GM18499 (cell line): ENCODE measurements around the gene AMOT.

Experiments used
- ATAC-seq: cut with Tn5 transposase; IDR thresholded peaks from one replicate; pipeline ENCODE4 v1.9.1; 2021; ENCODE audit warnings: moderate number of reproducible peaks; ENCODE audit not compliant: insufficient read depth, unreplicated experiment

AMOT gene

DNA sequence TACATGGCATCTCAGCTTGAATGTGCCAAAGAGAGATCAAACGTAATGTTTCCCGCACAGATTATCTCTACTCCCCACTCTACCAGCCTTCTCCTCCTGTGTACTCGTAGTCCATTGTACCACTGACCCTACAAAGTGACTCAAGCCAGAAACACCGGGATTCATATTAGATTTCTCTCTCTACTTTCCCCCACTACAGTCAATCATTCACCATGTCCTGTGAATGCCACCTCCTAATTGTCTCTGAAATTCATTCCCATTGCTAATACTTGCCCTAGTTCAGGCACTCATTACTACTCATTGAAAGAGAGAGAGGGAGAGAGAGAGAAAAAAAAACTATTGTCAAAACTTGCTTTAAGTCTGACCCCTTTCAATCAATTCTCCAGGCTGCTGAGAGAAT, 82.7 kb downstream of the AMOT start:
- ATAC-seq = no peak

DNA sequence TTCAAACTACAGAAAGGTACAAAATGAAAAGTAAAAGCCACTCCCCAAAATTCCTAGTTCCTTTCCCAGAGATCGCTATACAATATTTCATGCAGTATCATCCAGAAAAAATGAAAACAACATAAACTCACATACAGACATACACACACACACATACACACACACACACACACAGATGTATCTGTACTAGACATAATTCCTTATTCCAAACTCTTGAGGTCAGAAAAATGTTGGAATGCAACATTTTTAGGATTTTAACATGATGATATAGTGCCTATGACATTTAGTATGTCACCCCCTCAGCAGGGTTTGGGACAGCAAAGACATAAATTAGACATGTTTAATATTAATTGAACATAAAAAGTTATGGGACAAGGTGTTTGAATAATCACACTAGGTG, 87.5 kb downstream of the AMOT start:
- ATAC-seq = no peak

DNA sequence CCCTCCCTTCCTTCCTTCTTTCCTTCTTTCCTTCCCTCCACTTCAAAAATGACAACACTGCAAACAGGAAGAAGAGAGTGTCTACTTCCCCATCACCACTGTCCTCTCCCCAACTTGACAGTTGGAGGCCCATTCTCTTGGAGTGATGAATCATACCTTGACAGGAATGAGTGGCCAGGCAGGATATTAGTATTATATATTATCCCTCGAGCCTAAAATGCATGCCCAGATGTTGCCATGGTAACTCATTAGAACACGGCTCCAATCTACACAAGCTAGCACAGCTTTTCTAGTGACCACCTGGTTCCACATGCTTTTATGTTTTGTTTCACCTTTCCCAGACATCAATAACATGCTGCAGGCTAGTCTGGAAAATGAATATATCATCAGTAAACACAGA, 89.6 kb downstream of the AMOT start:
- ATAC-seq = no peak

DNA sequence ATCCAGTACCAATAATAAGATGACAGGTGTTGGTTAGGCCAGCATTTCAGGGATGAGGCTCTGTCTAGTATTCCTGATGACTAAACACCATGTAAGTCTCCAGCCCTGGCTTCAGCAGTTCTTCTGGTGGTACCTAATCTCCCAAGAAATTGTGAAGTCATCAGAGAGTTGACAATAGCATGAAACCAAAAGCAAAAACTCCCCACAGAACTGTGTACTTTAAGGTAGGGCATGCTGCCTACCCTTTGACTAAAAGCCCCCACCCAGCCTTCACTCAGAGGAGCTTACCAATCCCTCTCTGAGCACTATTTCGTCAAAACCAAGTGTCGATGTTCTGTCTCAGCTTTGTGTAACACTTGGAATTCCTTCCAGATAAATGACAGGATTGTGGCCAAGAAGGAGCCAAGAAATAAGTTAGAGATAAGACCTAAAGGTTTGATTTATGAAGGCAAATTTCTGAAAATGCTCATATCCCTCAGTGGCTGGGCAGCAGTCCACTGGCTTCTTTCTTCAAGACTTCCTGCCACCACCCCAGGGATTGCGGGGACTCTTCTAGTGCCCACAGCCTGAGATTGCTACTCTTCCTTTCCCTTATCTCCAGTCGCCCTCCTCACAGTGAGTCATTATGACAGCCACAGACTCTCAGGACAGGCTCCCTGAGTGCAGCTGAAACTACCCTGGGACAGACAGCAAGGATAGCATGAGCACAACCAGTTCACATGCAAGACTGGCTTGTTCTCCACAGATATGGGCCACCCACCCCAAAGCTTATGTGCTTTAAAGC, 93.6 kb downstream of the AMOT start:
- ATAC-seq = no peak

DNA sequence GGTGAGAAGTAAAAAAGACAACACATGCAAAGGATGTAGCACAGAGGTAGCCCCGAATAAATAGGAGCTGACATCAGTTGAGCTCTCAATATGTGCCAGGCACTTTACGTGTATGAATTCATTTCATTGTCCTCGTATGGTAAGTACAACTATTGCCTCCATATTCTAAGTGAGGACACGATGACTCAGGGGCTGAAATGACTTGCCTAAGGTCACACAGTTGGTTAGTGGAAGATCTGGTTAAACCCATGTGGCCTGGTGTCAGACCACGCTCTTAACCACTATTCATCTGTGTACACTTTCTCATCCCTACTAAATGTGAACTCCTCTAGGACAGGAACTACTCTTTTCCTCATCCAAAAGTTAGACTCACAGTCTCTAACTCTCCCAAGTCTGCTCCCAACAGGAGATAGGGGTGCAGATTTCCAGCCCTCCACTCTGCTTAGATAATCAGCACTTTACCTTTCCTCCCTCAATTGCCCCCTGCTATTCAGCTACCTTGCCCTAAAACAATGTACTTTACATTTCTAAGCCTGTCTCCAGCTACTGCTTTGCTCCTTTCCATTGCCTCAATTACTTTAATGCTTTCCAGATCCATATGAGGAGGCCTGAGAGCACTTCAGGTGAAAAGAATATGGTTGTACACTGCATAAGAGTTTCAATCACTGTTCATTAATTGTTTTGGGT, 102.1 kb downstream of the AMOT start:
- peak; percentile 80 for ATAC-seq

DNA sequence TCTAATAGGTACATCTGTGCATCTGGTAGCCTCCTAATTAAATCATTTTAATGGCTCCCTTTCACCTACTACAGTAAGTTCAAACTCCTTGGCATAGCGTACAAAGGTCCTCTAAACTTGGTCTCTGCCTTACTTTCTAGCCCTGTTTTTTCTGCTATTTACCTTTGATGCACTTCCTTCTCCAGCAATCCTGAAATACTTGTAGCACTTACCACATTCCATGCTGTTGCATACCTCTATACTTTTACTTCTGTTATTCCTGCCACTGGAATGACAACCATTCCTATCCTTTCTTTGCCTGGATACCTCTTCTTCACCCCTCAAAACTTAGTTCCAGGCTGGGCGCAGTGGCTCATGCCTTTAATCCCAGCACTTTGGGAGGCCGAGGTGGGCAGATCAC, 104.3 kb downstream of the AMOT start:
- ATAC-seq = no peak

DNA sequence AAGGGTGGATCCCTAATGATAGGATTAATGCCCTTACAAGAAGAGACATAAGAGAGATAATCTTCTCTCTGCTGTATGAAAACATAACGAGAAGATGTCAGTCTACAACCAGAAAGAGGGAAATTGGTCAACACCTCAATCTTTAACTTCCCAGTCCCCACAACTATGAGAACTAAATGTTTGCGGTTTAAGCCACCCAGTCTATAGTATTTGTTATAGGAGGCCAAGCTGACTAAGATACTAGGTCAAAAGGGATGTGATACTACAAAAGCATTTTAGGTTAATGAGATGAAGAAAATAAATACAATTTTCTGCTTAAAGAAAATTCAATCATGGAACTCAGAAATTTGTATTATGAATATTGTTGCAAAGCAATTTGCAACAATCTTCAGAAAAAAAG, 105.5 kb downstream of the AMOT start:
- ATAC-seq = no peak

DNA sequence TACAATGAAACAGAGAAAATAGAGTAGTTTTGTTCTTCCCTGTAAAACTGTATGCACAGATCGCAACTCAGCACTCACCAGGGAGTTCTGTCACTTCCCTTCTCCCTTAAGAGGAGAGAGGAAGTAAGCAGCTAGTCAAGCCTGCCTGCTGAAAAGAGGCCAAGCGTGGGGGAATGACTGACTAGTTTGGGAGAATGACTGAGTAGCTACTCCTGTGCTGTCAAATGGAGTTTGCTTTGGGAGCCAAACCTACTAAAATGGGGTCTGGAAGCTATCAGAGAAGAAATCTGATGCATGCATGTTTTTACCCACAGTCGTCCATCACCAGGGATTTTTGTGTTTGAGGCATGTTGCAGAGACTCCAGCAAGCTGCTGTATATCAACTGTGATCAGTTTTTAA, 106.3 kb downstream of the AMOT start:
- ATAC-seq = no peak

DNA sequence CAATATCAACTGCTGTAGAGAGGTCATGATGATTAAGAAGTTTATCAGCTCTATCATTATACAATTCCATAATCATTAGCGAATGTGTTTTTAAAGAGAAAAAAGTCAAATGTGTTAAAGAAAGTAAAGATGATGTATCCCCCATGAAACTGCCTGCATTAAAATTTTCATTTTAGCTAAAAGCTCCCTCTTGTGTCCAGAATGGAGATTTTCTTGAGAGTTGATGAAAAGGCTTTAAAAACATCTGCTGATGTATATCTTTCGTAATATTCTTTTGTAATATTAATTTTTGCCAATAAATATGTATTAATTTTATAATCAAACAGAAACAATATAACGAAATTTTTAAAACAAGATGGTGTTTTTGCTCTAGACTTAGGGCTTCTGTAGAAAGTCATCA, 108.8 kb downstream of the AMOT start:
- ATAC-seq = no peak
